DND-41 (cell line): ENCODE measurements around the gene IQCK.

Source experiments
- CTCF ChIP-seq: IDR thresholded peaks from 2 replicates; pipeline ENCODE4 v1.5.1; 2012; ENCODE audit warnings: borderline replicate concordance, low read length, moderate library complexity, mild to moderate bottlenecking; ENCODE audit not compliant: poor library complexity, severe bottlenecking; ENCODE audit errors: extremely low read depth
- EZH2 ChIP-seq: IDR thresholded peaks from 3 replicates; pipeline ENCODE4 v1.6.1; 2012; ENCODE audit warnings: borderline replicate concordance, low read depth, mild to moderate bottlenecking, moderate library complexity, low read length, inconsistent platforms; ENCODE audit not compliant: severe bottlenecking

- TF ChIP-seq CTCF, result no peak
- TF ChIP-seq EZH2, result no peak
Measured at GRCh38 chr16:19833176-19833575, 115.1 kb downstream of the IQCK start.
